ENCODE measurements around the gene WASHC4.

DNA sequence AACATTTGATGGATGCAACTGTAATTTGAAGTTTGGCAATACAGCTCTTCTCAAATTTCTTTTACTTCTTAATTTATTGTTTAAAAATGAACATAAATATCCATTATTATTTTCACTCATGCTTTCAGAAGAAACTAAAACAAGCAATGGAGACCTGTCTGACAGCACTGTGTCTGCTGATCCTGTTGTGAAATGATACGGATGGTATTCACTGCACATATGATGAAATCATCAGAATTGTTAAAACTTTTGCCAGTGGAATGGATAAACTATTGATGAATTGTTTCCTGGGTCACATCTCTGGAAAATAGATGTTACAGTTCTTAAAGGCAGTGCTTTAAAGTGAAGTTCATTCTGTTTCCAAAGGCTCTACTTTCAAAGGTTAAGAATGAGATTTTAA lies 59.2 kb downstream of the WASHC4 start:
- TF ChIP-seq POLR2A (IDR thresholded peaks at IDR 0.05; ENCODE audit: low read depth, low read length) (no peak), TAF1 (IDR thresholded peaks at IDR 0.05; ENCODE audit: borderline replicate concordance, low read depth, low read length) (no peak), POLR2AphosphoS5 (IDR thresholded peaks at IDR 0.05; ENCODE audit: low read depth, low read length) (no peak)
